ENCODE data around the gene TP53BP2.

GRCh38 chr1:223876590-223876989 lies 30.8 kb upstream of the TP53BP2 start:
- TF ChIP-seq PKNOX1 (IDR thresholded peaks at IDR 0.05) (no peak), LEF1 (IDR thresholded peaks at IDR 0.05; ENCODE audit: borderline replicate concordance) (no peak), FOXM1 (IDR thresholded peaks at IDR 0.05; ENCODE audit: borderline replicate concordance) (no peak), BHLHE40 (IDR thresholded peaks at IDR 0.05; ENCODE audit: borderline replicate concordance) (no peak), HDGF (IDR thresholded peaks at IDR 0.05; ENCODE audit: borderline replicate concordance) (no peak), SP1 (IDR thresholded peaks at IDR 0.05) (no peak), FOXA1 (IDR thresholded peaks at IDR 0.05) (no peak)

All from HEK293T (cell line).